HEK293T (cell line): ENCODE data around the gene CELF2.

ENCODE experiments used
- BHLHE40 ChIP-seq: fragments of 450-650 bp; IDR thresholded peaks from 2 replicates; pipeline ENCODE4 v1.6.1; 2016; ENCODE audit warnings: mild to moderate bottlenecking, moderate library complexity, borderline replicate concordance
- FOXM1 ChIP-seq: fragments of 450-650 bp; IDR thresholded peaks from 2 replicates; pipeline ENCODE4 v1.6.1; 2017; ENCODE audit warnings: mild to moderate bottlenecking, borderline replicate concordance
- L3MBTL2 ChIP-seq: fragments of 450-650 bp; conservative IDR thresholded peaks from 2 replicates; pipeline ENCODE4 v1.6.1; 2016; ENCODE audit warnings: mild to moderate bottlenecking
- SP1 ChIP-seq: fragments of 450-650 bp; IDR thresholded peaks from 2 replicates; pipeline ENCODE4 v1.6.1; 2017
- SUZ12 ChIP-seq: fragments of 450-650 bp; IDR thresholded peaks from 2 replicates; pipeline ENCODE4 v1.6.1; 2016; ENCODE audit warnings: mild to moderate bottlenecking
- TF ChIP-seq, protein P1 (sequence below): fragments of 450-650 bp; IDR thresholded peaks from 2 replicates; pipeline ENCODE4 v1.6.1; 2016

DNA sequence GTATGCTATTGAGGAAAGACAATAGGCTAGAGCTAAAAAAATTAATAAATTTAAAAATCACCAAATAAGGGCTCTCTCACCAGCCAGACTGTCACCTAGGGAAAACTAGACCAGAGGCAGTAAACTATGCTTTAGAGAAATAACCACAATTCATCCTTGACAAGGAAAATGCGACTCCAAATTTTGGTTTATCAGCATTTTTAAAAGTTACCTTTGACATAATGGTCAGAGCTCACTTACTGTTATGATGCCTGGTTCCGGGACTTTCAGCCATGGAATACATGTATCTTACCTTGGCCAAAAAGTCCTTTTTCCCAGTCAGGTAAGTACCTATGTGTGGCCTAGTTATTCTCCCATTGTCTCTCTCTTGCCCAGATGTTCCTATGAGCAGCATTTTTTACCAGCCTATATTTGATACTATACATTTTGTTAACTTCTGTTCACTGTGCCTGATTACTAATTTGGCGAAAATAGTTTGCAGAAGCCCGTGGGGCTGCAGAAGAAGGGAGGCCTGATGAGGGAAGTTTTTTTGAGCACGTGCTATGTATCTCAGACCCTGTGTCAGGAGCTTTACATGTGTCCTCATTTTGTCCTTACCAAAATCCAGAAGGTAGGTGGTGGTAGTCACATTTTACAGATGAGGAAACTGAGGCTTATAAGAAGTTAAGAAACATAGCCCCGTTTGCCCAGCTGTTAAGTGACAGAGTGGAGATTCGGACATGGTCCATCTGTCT is 149.7 kb downstream of the CELF2 start:
- no peak for TF ChIP-seq BHLHE40
- TF ChIP-seq, protein P1, sequence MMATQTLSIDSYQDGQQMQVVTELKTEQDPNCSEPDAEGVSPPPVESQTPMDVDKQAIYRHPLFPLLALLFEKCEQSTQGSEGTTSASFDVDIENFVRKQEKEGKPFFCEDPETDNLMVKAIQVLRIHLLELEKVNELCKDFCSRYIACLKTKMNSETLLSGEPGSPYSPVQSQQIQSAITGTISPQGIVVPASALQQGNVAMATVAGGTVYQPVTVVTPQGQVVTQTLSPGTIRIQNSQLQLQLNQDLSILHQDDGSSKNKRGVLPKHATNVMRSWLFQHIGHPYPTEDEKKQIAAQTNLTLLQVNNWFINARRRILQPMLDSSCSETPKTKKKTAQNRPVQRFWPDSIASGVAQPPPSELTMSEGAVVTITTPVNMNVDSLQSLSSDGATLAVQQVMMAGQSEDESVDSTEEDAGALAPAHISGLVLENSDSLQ: no peak
- TF ChIP-seq FOXM1: no peak
- no peak for TF ChIP-seq L3MBTL2
- TF ChIP-seq SP1: no peak
- TF ChIP-seq SUZ12: no peak
